Upper lobe of right lung (tissue), 1 donor: ENCODE data around the gene CORO1C. TPM values are rescaled to one million over a fixed set of nuclear protein-coding genes. Genes with fewer than 3 reads are reported as not detected.
A peak's percentile ranks its signal among the peaks of the same experiment; 100 is the strongest.
"Not testable (repeated sequence)": the region's sequence is repeated elsewhere in the genome, so short reads cannot be mapped to it uniquely, and the experiment has no call there.

ENCODE experiments used
- ATAC-seq: fragments of 200-7000 bp; cut with Tn5 transposase; one replicate; pipeline ENCODE4 v1.9.1; 2020; ENCODE audit warnings: mild to moderate bottlenecking, moderate library complexity
- DNase-seq: peaks from one replicate; pipeline ENCODE4 v3.0.0-alpha.2; 2020
- H3K27ac ChIP-seq: fragments of 200-600 bp; one replicate; pipeline ENCODE4 v1.8.0; 2022
- H3K27me3 ChIP-seq: fragments of 200-600 bp; one replicate; pipeline ENCODE4 v1.8.0; 2022; ENCODE audit warnings: mild to moderate bottlenecking
- H3K36me3 ChIP-seq: fragments of 200-600 bp; one replicate; pipeline ENCODE4 v1.8.0; 2022
- H3K4me1 ChIP-seq: fragments of 200-600 bp; one replicate; pipeline ENCODE4 v1.8.0; 2022
- H3K4me3 ChIP-seq: fragments of 200-600 bp; one replicate; pipeline ENCODE4 v1.8.0; 2022; ENCODE audit warnings: mild to moderate bottlenecking
- H3K9me3 ChIP-seq: fragments of 200-600 bp; one replicate; pipeline ENCODE4 v1.8.0; 2022
- CTCF ChIP-seq: fragments of 200-600 bp; IDR thresholded peaks from one replicate; pipeline ENCODE4 v1.8.0; 2022; ENCODE audit warnings: antibody characterized with exemption
- intact Hi-C: fragments of 100-400 bp; cut with DNase I; formaldehyde crosslinking; loops from one replicate; pipeline ENCODE4 v1.11.0; 2022
- total RNA-seq: library from RNA; stranded (reverse); fragmentation: NEBNext Ultra II Directional; extraction: Animal tissue kit (Norgen Biotek cat#: 25700); gene quantifications from one replicate; pipeline ENCODE4 v1.2.1, GENCODE V29; 2021
- donor health status: DM: no; HTN: yes; CAD: no; lungs with severe emphysema.

Gene CORO1C
- total RNA-seq, 1 donor from 2014 or later, result 257 TPM

- Histone ChIP-seq H3K36me3 (no peaks in the 10 kb centered on the region), H3K4me1 (peaks cover 65% of the 10 kb centered on the region), H3K9me3 (no peaks in the 10 kb centered on the region), H3K27ac (peak overlapping the region; percentile 80), H3K27me3 (no peaks in the 10 kb centered on the region), H3K4me3 (no peak overlapping the region)
- TF ChIP-seq CTCF, result no peak
- DNase-seq (no peak), ATAC-seq (peak; percentile 7)
- intact Hi-C loops, result no loop called here
Measured at GRCh38 chr12:108635201-108635996, 95.9 kb downstream of the CORO1C start.

- TF ChIP-seq CTCF, result no peak
- ATAC-seq (peak; percentile 44), DNase-seq (no peak)
- intact Hi-C loops, result no loop called here
- peak overlapping the region; percentile 80 for H3K27ac ChIP-seq
- H3K27me3 ChIP-seq, result no peaks in the 10 kb centered on the region
- no peaks in the 10 kb centered on the region for H3K9me3 ChIP-seq
- H3K4me3 ChIP-seq, result peak overlapping the region; percentile 5
- peaks cover 74% of the 10 kb centered on the region for H3K4me1 ChIP-seq
- no peaks in the 10 kb centered on the region for H3K36me3 ChIP-seq
Measured at GRCh38 chr12:108634341-108634751, 97.0 kb downstream of the CORO1C start.

DNA sequence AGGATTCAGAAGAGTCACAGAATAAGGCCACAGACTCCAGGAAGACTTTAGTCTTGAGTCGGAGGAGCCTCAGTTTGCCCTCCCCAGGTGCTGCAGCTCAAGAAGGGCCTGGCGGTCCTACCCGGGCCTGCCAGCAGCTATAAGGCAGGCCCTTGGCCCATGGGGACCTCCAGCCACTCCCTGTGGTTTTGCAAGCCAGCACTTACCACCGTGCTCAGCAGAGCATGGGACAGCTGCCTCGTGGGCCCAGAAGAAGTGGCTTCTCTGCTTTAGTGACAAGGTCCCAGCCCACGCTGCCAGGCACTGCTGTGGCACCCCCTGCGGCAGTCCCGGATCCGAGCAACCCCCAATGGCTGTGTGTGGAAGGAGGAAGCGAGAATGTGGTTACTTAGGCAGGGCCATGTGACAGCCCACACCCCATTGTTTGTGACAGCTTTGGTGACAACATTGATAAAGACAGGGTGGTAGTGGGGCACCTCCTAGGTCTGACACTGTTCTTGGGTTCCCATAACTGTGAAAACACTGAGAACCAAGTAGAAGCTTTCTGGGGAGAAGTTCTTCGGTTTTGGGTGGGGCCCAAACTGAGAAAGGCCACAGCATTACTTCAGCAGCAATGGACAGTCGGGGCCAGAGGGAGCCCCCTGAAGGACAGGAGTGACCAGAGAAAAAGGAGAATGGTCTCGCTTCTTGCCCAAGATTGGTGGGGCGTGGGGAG, 97.6 kb downstream of the CORO1C start, which contains the start of gene SELPLG:
Gene SELPLG (minus strand): TSS at position 361 of the 715 bp plus-strand sequence. CDS start 9,587 bp downstream, outside the sequence.
- Histone ChIP-seq H3K27me3 (no peaks in the 10 kb centered on the region), H3K4me3 (peak within 1 kb of the TSS; percentile 48), H3K36me3 (no peaks in the 10 kb centered on the region), H3K4me1 (peaks cover 76% of the 10 kb centered on the region), H3K9me3 (no peaks in the 10 kb centered on the region), H3K27ac (peak within 1 kb of the TSS; percentile 80)
- ATAC-seq (peak; percentile 83), DNase-seq (peak; percentile 94)
- intact Hi-C loops, result no loop called here
- no peak for TF ChIP-seq CTCF

DNA sequence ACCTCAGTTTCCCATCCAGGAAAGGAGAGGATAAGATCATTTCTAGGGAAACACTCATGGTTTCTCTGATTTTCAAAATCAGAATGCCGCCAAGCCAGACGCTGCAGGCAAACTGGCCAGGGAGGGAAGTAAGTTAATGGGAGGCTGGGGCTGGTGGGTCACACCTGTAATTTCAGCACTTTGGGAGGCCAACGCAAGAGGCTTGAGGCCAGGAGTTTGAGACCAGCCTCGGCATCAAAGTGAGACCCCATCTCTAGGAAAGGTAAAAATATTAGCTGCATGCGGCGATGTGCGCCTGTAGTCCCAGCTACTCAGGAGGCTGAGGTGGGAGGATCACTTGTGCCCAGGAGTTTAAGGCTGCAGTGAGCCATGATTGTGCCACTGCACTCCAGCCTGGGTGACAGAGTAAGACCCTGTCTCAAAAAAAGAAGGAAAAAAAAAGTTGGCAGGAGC, 98.2 kb downstream of the CORO1C start:
- H3K4me3 ChIP-seq, result peak overlapping the region; percentile 48
- H3K27ac ChIP-seq, result peak overlapping the region; percentile 80

GRCh38 chr12:108631261-108631660, 100.1 kb downstream of the CORO1C start:
- H3K36me3 ChIP-seq, H3K9me3 ChIP-seq, H3K27me3 ChIP-seq, DNase-seq, intact Hi-C loops, H3K27ac ChIP-seq, ATAC-seq: not testable (repeated sequence)
- Histone ChIP-seq H3K4me1 (peaks cover 72% of the 10 kb centered on the region), H3K4me3 (peak overlapping the region; percentile 48)

More for the DNA sequence above, 98.2 kb downstream of the CORO1C start:
- DNase-seq (no peak), ATAC-seq (no peak)
- TF ChIP-seq CTCF, result no peak
- Histone ChIP-seq H3K27me3 (no peaks in the 10 kb centered on the region), H3K4me1 (peaks cover 75% of the 10 kb centered on the region), H3K9me3 (no peaks in the 10 kb centered on the region), H3K36me3 (no peaks in the 10 kb centered on the region)
- intact Hi-C loops, result no loop called here
